ENCODE data around the gene ZNF397. TPM values are rescaled to one million over a fixed set of nuclear protein-coding genes. Genes with fewer than 3 reads are reported as not detected.
A peak's percentile ranks its signal among the peaks of the same experiment; 100 is the strongest.
"Not testable (repeated sequence)": the region's sequence is repeated elsewhere in the genome, so short reads cannot be mapped to it uniquely, and the experiment has no call there.

ZNF397 gene
- total RNA-seq, result 10 to 100 TPM; 18.6 to 22.4 TPM

GRCh38 chr18:35240664-35241447, at the start of gene ZNF397:
Gene ZNF397 (plus strand): TSS chr18:35241034. CDS start chr18:35242471, 1,437 bp downstream.
- H3K36me3 Mint-ChIP-seq (ENCODE audit: insufficient read depth in 2 of 2), result peaks cover 32 to 36% of the 10 kb centered on the region in 2 donors
- H3K4me3 Mint-ChIP-seq, result peak within 1 kb of the TSS; percentile 92 to 97
- peaks cover 22% of the 10 kb centered on the region for H3K4me1 Mint-ChIP-seq (ENCODE audit: low read depth)
- no peaks in the 10 kb centered on the region for H3K27me3 Mint-ChIP-seq (ENCODE audit: low read depth)
- ATAC-seq (replicated peaks in 1 of 2), result peak; percentile 99
- H3K27ac Mint-ChIP-seq, result peak within 1 kb of the TSS; percentile 98
- H3K9me3 Mint-ChIP-seq, result peaks cover 11 to 19% of the 10 kb centered on the region in 2 donors
- peak; percentile 97 to 98 for DNase-seq

- Mint-ChIP-seq H3K4me3 (peak overlapping the region in 1 of 2 donors; percentile 29), H3K36me3 (ENCODE audit: insufficient read depth in 2 of 2) (no peaks in the 10 kb centered on the region), H3K27me3 (ENCODE audit: low read depth) (no peaks in the 10 kb centered on the region), H3K27ac (no peak overlapping the region), H3K9me3 (no peaks in the 10 kb centered on the region), H3K4me1 (ENCODE audit: low read depth) (no peaks in the 10 kb centered on the region)
- no peak for ATAC-seq (replicated peaks in 1 of 2)
- no peak for DNase-seq
Observed at GRCh38 chr18:35191698-35192025, 49.2 kb upstream of the ZNF397 start.

- DNase-seq (no peak), ATAC-seq (replicated peaks in 1 of 2) (no peak)
- Mint-ChIP-seq H3K27ac (no peak overlapping the region), H3K4me3 (no peak overlapping the region), H3K4me1 (ENCODE audit: low read depth) (no peaks in the 10 kb centered on the region), H3K9me3 (no peaks in the 10 kb centered on the region), H3K27me3 (ENCODE audit: low read depth) (no peaks in the 10 kb centered on the region), H3K36me3 (ENCODE audit: insufficient read depth in 2 of 2) (no peaks in the 10 kb centered on the region)
Observed at GRCh38 chr18:35192415-35192814, 48.4 kb upstream of the ZNF397 start.

- H3K36me3 Mint-ChIP-seq (ENCODE audit: insufficient read depth in 2 of 2), result no peaks in the 10 kb centered on the region
- no peaks in the 10 kb centered on the region for H3K4me1 Mint-ChIP-seq (ENCODE audit: low read depth)
- no peaks in the 10 kb centered on the region for H3K27me3 Mint-ChIP-seq (ENCODE audit: low read depth)
- H3K9me3 Mint-ChIP-seq, result no peaks in the 10 kb centered on the region
- H3K4me3 Mint-ChIP-seq, result no peak overlapping the region
- no peak overlapping the region for H3K27ac Mint-ChIP-seq
- ATAC-seq (replicated peaks in 1 of 2) (no peak), DNase-seq (no peak)
Observed at GRCh38 chr18:35193316-35193715, 47.5 kb upstream of the ZNF397 start.

GRCh38 chr18:35197296-35197695, 43.5 kb upstream of the ZNF397 start:
- Mint-ChIP-seq H3K9me3 (no peaks in the 10 kb centered on the region), H3K36me3 (ENCODE audit: insufficient read depth in 2 of 2) (no peaks in the 10 kb centered on the region), H3K4me1 (ENCODE audit: low read depth) (no peaks in the 10 kb centered on the region), H3K27me3 (ENCODE audit: low read depth) (peaks cover 6% of the 10 kb centered on the region), H3K27ac (no peak overlapping the region), H3K4me3 (no peak overlapping the region)
- DNase-seq (no peak), ATAC-seq (replicated peaks in 1 of 2) (no peak)

DNA sequence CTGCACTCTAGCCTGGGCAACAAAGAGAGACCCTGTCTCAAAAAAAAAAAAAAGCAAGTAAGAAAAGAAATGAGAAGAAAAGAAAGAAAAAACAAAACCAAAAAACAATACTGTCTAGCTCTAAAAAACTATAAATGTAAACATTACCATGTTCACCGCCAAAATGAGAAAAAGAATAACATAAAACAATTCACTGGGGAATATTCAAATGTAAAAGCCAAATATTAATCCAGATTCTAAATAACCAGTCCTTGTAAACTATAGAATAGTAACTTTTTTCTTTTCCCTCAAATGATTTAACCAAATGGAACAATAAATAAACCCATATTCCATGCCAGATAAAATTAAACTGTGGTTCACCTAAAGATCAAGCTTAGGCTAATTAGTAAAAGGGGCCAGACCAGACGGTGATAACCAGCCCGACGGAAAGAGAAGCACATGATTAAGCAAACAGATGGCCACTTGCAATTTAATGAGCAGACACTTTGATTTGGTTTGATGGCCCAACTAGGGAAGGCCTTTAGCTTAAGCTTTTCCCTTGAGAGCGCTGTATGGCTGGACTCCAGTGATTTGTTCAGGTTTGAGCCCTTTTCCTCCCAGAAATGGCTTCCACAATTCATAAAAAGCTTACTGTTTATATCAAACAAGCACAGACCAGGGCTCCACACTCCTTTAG, 39.4 kb upstream of the ZNF397 start:
- Mint-ChIP-seq H3K4me1 (ENCODE audit: low read depth) (no peaks in the 10 kb centered on the region), H3K36me3 (ENCODE audit: insufficient read depth in 2 of 2) (peaks cover 4 to 11% of the 10 kb centered on the region in 2 donors), H3K4me3 (no peak overlapping the region), H3K27ac (no peak overlapping the region), H3K27me3 (ENCODE audit: low read depth) (peaks cover 17% of the 10 kb centered on the region), H3K9me3 (peaks cover 2 to 9% of the 10 kb centered on the region in 2 donors)
- no peak for ATAC-seq (replicated peaks in 1 of 2)
- no peak for DNase-seq

DNA sequence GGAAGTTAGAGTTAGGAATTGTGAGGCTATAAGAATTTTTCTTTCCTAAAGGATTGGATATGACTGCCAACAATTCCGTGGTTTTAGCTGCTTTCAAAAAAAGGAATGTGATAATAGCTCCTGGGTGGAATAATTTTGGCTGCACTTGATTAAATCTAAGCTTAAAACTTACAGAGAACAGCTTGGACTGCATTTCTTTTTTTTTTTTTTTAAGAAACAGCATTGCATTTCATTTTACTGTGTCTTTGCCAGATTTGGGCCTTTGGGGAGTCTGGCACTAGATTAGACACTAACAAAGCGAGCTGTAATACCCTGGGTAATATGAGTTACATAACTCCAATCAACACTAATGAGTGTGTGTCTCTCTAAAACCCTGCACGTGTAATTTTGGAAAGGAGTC, 37.8 kb upstream of the ZNF397 start:
- H3K36me3 Mint-ChIP-seq (ENCODE audit: insufficient read depth in 2 of 2), result peaks cover 4 to 11% of the 10 kb centered on the region in 2 donors
- H3K9me3 Mint-ChIP-seq, result peaks cover 2 to 9% of the 10 kb centered on the region in 2 donors
- peaks cover 17% of the 10 kb centered on the region for H3K27me3 Mint-ChIP-seq (ENCODE audit: low read depth)
- no peak overlapping the region for H3K4me3 Mint-ChIP-seq
- no peak for DNase-seq
- no peak for ATAC-seq (replicated peaks in 1 of 2)
- H3K4me1 Mint-ChIP-seq (ENCODE audit: low read depth), result no peaks in the 10 kb centered on the region
- H3K27ac Mint-ChIP-seq, result no peak overlapping the region

DNA sequence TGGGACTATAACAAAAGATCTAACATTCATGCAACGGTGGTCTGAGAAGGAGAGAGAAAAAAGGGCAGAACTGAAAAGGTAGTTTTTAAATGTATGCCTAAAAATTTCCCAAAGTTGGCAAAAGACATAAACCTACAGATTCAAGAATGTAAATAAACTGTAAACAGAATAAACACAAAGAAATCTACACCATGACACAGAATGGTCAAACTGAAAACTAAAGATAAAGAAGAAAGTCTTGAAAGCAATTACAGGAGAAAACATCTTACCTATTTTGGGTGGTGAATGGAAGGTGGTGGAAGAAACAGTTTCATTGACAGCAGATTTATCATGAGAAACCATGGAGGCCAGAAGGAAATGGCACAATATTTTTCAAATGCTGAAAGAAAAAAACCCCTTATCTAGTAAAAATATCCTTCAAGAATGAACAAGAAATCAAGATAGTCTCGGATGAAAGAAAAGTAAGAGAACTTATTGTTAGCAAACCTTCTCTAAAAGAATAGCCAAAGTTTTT, 35.6 kb upstream of the ZNF397 start:
- ATAC-seq (replicated peaks in 1 of 2) (no peak), DNase-seq (no peak)
- Mint-ChIP-seq H3K27me3 (ENCODE audit: low read depth) (peaks cover 11% of the 10 kb centered on the region), H3K9me3 (peaks cover 2 to 9% of the 10 kb centered on the region in 2 donors), H3K36me3 (ENCODE audit: insufficient read depth in 2 of 2) (peaks cover 4 to 11% of the 10 kb centered on the region in 2 donors), H3K27ac (no peak overlapping the region), H3K4me3 (no peak overlapping the region), H3K4me1 (ENCODE audit: low read depth) (no peaks in the 10 kb centered on the region)

- H3K9me3 Mint-ChIP-seq; H3K4me1 Mint-ChIP-seq (ENCODE audit: low read depth); H3K4me3 Mint-ChIP-seq; ATAC-seq (replicated peaks in 1 of 2); H3K27ac Mint-ChIP-seq; DNase-seq: not testable (repeated sequence)
- peaks cover 11% of the 10 kb centered on the region for H3K27me3 Mint-ChIP-seq (ENCODE audit: low read depth)
- peaks cover 4 to 11% of the 10 kb centered on the region in 2 donors for H3K36me3 Mint-ChIP-seq (ENCODE audit: insufficient read depth in 2 of 2)
Observed at GRCh38 chr18:35205746-35206458, 34.9 kb upstream of the ZNF397 start.

DNA sequence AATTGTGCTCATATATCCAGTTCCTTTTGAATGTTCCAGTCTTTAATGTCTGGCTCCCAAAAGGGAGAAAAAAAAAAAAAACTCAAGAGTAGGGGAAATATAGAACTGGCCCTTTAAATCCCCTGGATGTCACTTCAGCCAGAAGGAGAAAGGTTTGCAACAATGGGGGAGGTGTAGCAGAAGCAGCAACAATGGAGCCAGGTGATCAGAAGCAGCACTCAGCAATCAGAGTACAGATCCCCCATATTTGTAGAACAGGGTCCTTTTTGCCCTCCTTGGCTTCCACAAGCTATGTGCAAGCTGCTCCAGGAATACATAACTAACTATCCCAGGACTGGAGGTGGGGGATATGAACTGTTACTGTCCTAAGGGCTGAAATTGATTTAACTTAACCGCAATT, 25.8 kb upstream of the ZNF397 start:
- H3K4me3 Mint-ChIP-seq, result no peak overlapping the region
- H3K36me3 Mint-ChIP-seq (ENCODE audit: insufficient read depth in 2 of 2), result no peaks in the 10 kb centered on the region
- H3K4me1 Mint-ChIP-seq (ENCODE audit: low read depth), result no peaks in the 10 kb centered on the region
- DNase-seq (no peak), ATAC-seq (replicated peaks in 1 of 2) (no peak)
- no peak overlapping the region for H3K27ac Mint-ChIP-seq
- no peaks in the 10 kb centered on the region for H3K9me3 Mint-ChIP-seq
- no peaks in the 10 kb centered on the region for H3K27me3 Mint-ChIP-seq (ENCODE audit: low read depth)

DNA sequence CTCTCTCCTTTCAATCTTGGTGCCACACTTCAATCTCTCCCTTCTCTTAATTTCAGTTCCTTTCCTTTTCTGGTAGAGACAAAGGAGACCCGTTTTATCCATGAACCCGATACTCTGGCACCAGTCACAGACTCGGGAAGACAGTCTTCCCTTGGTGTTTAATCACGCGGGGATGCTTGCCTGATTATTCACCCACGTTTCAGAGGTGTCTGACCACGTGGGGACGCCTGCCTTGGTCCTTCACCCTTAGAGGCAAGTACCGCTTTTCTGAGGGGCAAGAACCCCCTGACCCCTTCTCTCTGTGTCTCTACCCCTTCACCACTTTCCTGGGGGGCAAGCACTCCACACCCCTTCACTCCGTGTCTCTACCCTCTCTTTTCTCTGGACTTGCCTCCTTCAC, 24.2 kb upstream of the ZNF397 start:
- not testable (repeated sequence) for H3K27ac Mint-ChIP-seq; ATAC-seq (replicated peaks in 1 of 2)

GRCh38 chr18:35219331-35219730, 21.5 kb upstream of the ZNF397 start:
- DNase-seq, result not testable (repeated sequence)

More for the DNA sequence above, 24.2 kb upstream of the ZNF397 start:
- not testable (repeated sequence) for H3K4me1 Mint-ChIP-seq (ENCODE audit: low read depth); H3K4me3 Mint-ChIP-seq; H3K9me3 Mint-ChIP-seq; DNase-seq; H3K36me3 Mint-ChIP-seq (ENCODE audit: insufficient read depth in 2 of 2); H3K27me3 Mint-ChIP-seq (ENCODE audit: low read depth)

DNA sequence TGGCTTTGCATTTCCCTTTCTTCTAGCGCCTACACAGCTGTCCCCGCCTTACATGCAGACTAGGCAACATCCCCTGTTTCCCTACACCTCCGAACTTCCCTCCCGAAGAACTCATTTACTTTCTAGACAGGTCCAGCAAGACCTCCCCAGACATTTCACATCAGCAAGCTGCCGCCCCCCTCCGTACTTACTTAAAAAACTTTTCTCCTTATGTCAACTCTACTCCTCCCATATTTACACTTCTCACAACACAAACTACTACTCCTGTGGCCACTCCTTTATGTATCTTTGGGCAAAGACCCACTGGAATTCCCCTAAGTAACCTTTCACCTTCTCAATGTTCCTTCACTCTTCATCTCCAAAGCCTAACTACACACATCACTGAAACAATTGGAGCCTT, 20.4 kb upstream of the ZNF397 start:
- no peaks in the 10 kb centered on the region for H3K4me1 Mint-ChIP-seq (ENCODE audit: low read depth)
- H3K9me3 Mint-ChIP-seq, result no peaks in the 10 kb centered on the region
- H3K4me3 Mint-ChIP-seq, result no peak overlapping the region
- peaks cover 7% of the 10 kb centered on the region for H3K27me3 Mint-ChIP-seq (ENCODE audit: low read depth)
- H3K36me3 Mint-ChIP-seq (ENCODE audit: insufficient read depth in 2 of 2), result no peaks in the 10 kb centered on the region
- H3K27ac Mint-ChIP-seq, result no peak overlapping the region
- DNase-seq, result no peak
- no peak for ATAC-seq (replicated peaks in 1 of 2)

More at GRCh38 chr18:35219331-35219730, 21.5 kb upstream of the ZNF397 start:
- not testable (repeated sequence) for H3K9me3 Mint-ChIP-seq; H3K36me3 Mint-ChIP-seq (ENCODE audit: insufficient read depth in 2 of 2); ATAC-seq (replicated peaks in 1 of 2); H3K4me1 Mint-ChIP-seq (ENCODE audit: low read depth); H3K27me3 Mint-ChIP-seq (ENCODE audit: low read depth); H3K27ac Mint-ChIP-seq; H3K4me3 Mint-ChIP-seq
